HEK293T (cell line): ENCODE measurements around the gene KPNA1.

ENCODE experiments used
- CTCF ChIA-PET: fragments of 350-600 bp; formaldehyde crosslinking; extraction: SDS; loops from one replicate; lab custom pipeline; 2021; ENCODE audit warnings: antibody characterized with exemption, inconsistent platforms; lab: Yijun Ruan, JAX
- POLR2A ChIA-PET: fragments of 350-600 bp; formaldehyde crosslinking; extraction: SDS; loops from one replicate; lab custom pipeline; 2020; ENCODE audit warnings: antibody characterized with exemption, inconsistent platforms; lab: Yijun Ruan, JAX
- DNase-seq: peaks from one replicate; pipeline ENCODE4 v3.0.0; 2012; ENCODE audit warnings: mixed read lengths; ENCODE audit errors: extremely low spot score
- ARNT ChIP-seq: fragments of 450-650 bp; IDR thresholded peaks from 2 replicates; pipeline ENCODE4 v1.6.1; 2017; ENCODE audit warnings: mild to moderate bottlenecking
- BHLHE40 ChIP-seq: fragments of 450-650 bp; IDR thresholded peaks from 2 replicates; pipeline ENCODE4 v1.6.1; 2016; ENCODE audit warnings: mild to moderate bottlenecking, moderate library complexity, borderline replicate concordance
- CTBP1 ChIP-seq: fragments of 450-650 bp; IDR thresholded peaks from 2 replicates; pipeline ENCODE4 v1.6.1; 2016; ENCODE audit warnings: borderline replicate concordance
- ELF4 ChIP-seq: fragments of 450-650 bp; IDR thresholded peaks from 2 replicates; pipeline ENCODE4 v1.6.1; 2017; ENCODE audit warnings: antibody characterized with exemption
- FOXA1 ChIP-seq: fragments of 450-650 bp; IDR thresholded peaks from 2 replicates; pipeline ENCODE4 v1.6.1; 2016; ENCODE audit warnings: mild to moderate bottlenecking
- FOXK2 ChIP-seq: fragments of 450-650 bp; IDR thresholded peaks from 2 replicates; pipeline ENCODE4 v1.6.1; 2016; ENCODE audit warnings: mild to moderate bottlenecking
- FOXM1 ChIP-seq: fragments of 450-650 bp; IDR thresholded peaks from 2 replicates; pipeline ENCODE4 v1.6.1; 2017; ENCODE audit warnings: mild to moderate bottlenecking, borderline replicate concordance
- HDGF ChIP-seq: fragments of 450-650 bp; IDR thresholded peaks from 2 replicates; pipeline ENCODE4 v1.6.1; 2017; ENCODE audit warnings: antibody characterized with exemption, borderline replicate concordance
- L3MBTL2 ChIP-seq: fragments of 450-650 bp; conservative IDR thresholded peaks from 2 replicates; pipeline ENCODE4 v1.6.1; 2016; ENCODE audit warnings: mild to moderate bottlenecking
- LEF1 ChIP-seq: fragments of 450-650 bp; IDR thresholded peaks from 2 replicates; pipeline ENCODE4 v1.6.1; 2017; ENCODE audit warnings: mild to moderate bottlenecking, borderline replicate concordance
- NFRKB ChIP-seq: fragments of 450-650 bp; IDR thresholded peaks from 2 replicates; pipeline ENCODE4 v1.6.1; 2016; ENCODE audit warnings: mild to moderate bottlenecking, moderate library complexity
- SP1 ChIP-seq: fragments of 450-650 bp; IDR thresholded peaks from 2 replicates; pipeline ENCODE4 v1.6.1; 2017
- SUZ12 ChIP-seq: fragments of 450-650 bp; IDR thresholded peaks from 2 replicates; pipeline ENCODE4 v1.6.1; 2016; ENCODE audit warnings: mild to moderate bottlenecking
- TARDBP ChIP-seq: fragments of 450-650 bp; IDR thresholded peaks from 2 replicates; pipeline ENCODE4 v1.6.1; 2016
- ZNF384 ChIP-seq: fragments of 450-650 bp; IDR thresholded peaks from 2 replicates; pipeline ENCODE4 v1.6.1; 2016
- TF ChIP-seq, protein P1 (sequence below): fragments of 450-650 bp; IDR thresholded peaks from 2 replicates; pipeline ENCODE4 v1.6.1; 2016

The KPNA1 gene

DNA sequence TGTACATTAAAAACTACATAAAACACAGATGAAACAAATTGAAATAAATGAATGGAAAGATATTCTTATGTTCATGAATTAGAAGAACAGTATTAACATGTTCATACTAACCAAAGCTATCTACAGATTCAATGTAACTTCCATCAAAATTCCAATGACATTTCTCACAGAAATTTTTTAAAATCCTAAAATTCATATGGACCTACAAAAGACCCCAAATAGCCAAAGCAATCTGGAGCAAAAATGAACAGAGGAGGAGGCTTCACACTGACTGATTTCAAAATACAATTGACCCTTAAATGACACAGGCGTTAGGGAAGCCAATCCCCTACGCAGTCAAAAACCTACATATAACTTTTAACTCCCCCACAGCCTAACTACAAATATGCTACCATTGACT lies 39.4 kb downstream of the KPNA1 start:
- CTCF ChIA-PET, result no interaction called here
- DNase-seq, result no peak
- no peak for TF ChIP-seq FOXM1
- TF ChIP-seq CTBP1, result no peak
- TF ChIP-seq FOXK2, result no peak
- no peak for TF ChIP-seq TARDBP
- TF ChIP-seq L3MBTL2, result no peak
- no peak for TF ChIP-seq ELF4
- TF ChIP-seq NFRKB, result no peak
- POLR2A ChIA-PET, result no interaction called here

DNA sequence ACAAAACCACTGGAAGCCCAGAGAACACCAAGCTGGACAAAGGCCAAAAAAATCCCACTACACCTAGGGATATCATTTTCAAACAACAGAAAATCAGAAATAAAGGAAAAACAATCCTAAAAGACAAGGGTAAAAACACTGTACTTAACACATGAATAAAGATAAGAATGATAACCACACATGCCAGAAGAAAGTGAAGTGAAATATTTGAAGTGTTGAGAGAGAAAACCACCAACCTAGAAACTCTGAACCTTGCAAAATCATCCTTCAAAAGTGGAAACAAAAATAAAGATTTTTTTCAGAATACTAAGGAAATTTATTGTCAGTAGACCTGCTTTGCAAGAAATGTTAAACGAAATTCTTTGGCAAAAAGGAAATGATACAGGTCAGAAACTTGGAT lies 45.1 kb downstream of the KPNA1 start:
- CTCF ChIA-PET, result interaction anchor here (0.6 kb wide), 1 partner anchor 209 kb away, joined by 4 read pairs; no protein-coding TSS in a partner anchor

DNA sequence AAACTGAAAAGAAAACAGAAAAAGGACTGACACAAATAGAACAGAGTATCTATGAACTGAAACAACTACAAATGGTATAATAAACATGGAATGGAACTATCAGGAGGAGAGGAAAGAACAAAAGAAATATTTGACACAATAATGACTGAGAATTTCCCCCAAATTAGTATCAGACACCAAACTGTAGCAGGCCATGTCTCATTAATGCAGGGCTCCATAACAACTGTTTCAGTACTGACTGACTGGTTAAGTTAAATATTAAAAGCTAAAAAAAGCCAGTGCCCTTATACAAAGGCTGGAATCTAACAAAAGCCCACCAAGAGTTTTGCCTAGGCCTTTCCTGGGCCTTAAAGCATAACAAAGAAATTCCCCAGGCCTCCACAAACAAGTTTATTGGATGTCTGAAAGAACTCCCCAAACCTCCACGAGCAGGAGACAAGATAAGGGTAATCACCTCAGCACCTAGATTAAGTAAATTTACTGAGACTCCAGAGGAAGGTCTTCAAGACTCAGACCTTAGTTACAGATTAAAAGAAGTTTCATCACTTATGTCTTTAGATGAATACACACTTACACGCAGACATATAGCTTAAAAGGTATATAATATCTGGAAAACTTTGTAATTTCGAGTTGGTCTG lies 45.7 kb downstream of the KPNA1 start:
- POLR2A ChIA-PET, result no interaction called here
- TF ChIP-seq ZNF384 (no peak), TARDBP (no peak), FOXM1 (no peak), SP1 (no peak), NFRKB (no peak), LEF1 (no peak), ELF4 (no peak)
- TF ChIP-seq, protein P1, sequence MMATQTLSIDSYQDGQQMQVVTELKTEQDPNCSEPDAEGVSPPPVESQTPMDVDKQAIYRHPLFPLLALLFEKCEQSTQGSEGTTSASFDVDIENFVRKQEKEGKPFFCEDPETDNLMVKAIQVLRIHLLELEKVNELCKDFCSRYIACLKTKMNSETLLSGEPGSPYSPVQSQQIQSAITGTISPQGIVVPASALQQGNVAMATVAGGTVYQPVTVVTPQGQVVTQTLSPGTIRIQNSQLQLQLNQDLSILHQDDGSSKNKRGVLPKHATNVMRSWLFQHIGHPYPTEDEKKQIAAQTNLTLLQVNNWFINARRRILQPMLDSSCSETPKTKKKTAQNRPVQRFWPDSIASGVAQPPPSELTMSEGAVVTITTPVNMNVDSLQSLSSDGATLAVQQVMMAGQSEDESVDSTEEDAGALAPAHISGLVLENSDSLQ, result no peak
- CTCF ChIA-PET, result no interaction called here
- no peak for DNase-seq

More for the DNA sequence above, 45.1 kb downstream of the KPNA1 start:
- POLR2A ChIA-PET, result no interaction called here
- TF ChIP-seq ELF4, result no peak
- no peak for TF ChIP-seq ZNF384
- DNase-seq, result no peak

DNA sequence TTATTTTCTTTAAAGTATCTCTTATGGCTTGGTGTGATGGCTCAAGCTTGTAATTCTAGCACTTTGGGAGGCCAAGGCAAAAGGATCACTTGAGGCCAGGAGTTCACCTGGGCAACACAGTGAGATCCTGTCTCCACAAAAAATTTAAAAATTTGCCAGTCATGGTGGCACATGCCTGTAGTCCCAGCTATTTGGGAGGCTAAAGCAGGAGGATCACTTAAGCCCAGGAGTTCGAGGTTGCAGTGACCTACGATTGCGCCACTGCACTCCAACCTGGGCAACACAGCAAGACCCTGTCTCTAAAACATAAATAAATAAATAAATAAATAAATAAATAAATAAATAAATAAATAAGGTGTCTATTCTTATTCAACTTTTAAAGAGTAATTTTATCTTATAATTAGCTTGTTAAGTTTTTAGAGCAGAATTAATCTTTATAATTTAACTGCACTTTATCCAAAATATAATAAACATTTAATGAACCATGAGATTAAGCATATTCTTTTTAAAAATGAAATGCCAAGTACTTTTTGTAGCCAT lies 48.0 kb downstream of the KPNA1 start:
- ChIA-PET POLR2A (no interaction called here), CTCF (no interaction called here)
- TF ChIP-seq SUZ12, result no peak
- TF ChIP-seq TARDBP, result no peak
- TF ChIP-seq FOXK2, result no peak
- no peak for TF ChIP-seq L3MBTL2
- no peak for TF ChIP-seq BHLHE40
- TF ChIP-seq FOXM1, result no peak
- no peak for TF ChIP-seq NFRKB
- no peak for TF ChIP-seq CTBP1
- no peak for TF ChIP-seq ARNT
- TF ChIP-seq FOXA1, result no peak
- no peak for TF ChIP-seq ZNF384
- no peak for TF ChIP-seq LEF1
- TF ChIP-seq ELF4, result no peak
- DNase-seq, result no peak

GRCh38 chr3:122464659-122465058 lies 50.1 kb downstream of the KPNA1 start:
- no peak for TF ChIP-seq SP1
- TF ChIP-seq NFRKB, result no peak
- ChIA-PET CTCF (no interaction called here), POLR2A (no interaction called here)
- DNase-seq, result no peak

- no peak for TF ChIP-seq LEF1
- TF ChIP-seq FOXA1, result no peak
- no peak for TF ChIP-seq SUZ12
- TF ChIP-seq NFRKB, result no peak
- no peak for TF ChIP-seq BHLHE40
- TF ChIP-seq SP1, result no peak
- no peak for TF ChIP-seq ELF4
- no peak for TF ChIP-seq ARNT
- TF ChIP-seq HDGF, result no peak
- TF ChIP-seq, protein P1, result no peak
- TF ChIP-seq TARDBP, result no peak
- no peak for TF ChIP-seq L3MBTL2
- TF ChIP-seq ZNF384, result no peak
- no peak for TF ChIP-seq FOXM1
- TF ChIP-seq FOXK2, result no peak
- no peak for TF ChIP-seq CTBP1
- POLR2A ChIA-PET, result no interaction called here
- CTCF ChIA-PET, result no interaction called here
- no peak for DNase-seq
Measured at GRCh38 chr3:122462406-122462805, 52.3 kb downstream of the KPNA1 start.

- TF ChIP-seq NFRKB (no peak), L3MBTL2 (no peak), ELF4 (no peak), ARNT (no peak), FOXK2 (no peak), CTBP1 (no peak), FOXA1 (no peak)
- CTCF ChIA-PET, result no interaction called here
- DNase-seq, result no peak
- POLR2A ChIA-PET, result no interaction called here
Measured at GRCh38 chr3:122461806-122462205, 52.9 kb downstream of the KPNA1 start.

DNA sequence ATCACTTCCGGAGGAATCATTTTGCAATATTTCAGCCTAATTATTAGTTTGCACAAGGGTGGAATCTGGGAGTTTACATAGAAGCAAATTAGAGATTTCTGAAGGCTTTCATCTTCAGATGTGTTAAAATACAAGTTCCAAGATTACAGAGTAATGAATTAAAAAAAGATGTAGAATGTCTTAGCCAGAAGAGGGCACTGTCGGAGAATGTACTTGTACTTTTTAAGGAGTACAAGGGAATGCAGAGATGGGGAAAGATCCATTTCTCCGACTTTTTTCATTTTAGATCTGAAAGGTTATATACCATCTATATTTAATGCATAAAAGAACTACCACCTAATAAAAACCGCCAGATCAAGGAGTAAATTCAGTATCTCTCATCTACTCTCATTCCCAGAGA lies 55.7 kb downstream of the KPNA1 start:
- POLR2A ChIA-PET, result no interaction called here
- CTCF ChIA-PET, result no interaction called here
- no peak for TF ChIP-seq ZNF384
- no peak for TF ChIP-seq HDGF
- TF ChIP-seq NFRKB, result no peak
- no peak for TF ChIP-seq FOXK2
- no peak for TF ChIP-seq TARDBP
- TF ChIP-seq SP1, result no peak
- no peak for TF ChIP-seq BHLHE40
- DNase-seq, result peak; percentile 6
